Transverse colon (tissue), 4 donors: ENCODE data around the gene MEIS2.

Experiments
- POLR2AphosphoS5 ChIP-seq, 3 donors: sonication (generic); formaldehyde crosslinking; IDR thresholded peaks; one replicate each; pipeline ENCODE4 v1.6.1; 2016; ENCODE audit warnings: antibody characterized with exemption in 3 of 3
- TF ChIP-seq, protein P1 (sequence below), 5 experiments: fragments of 200-600 bp in 3 of 5; fragments of 450-650 bp in 2 of 5; sonication (generic) in 3 of 5; IDR thresholded peaks; 1 replicate in 2 of 5; 2 replicates in 3 of 5; pipeline ENCODE4 v1.5.1; 2016 to 2017; ENCODE audit warnings: antibody characterized with exemption in 5 of 5, inconsistent platforms in 3 of 5, mild to moderate bottlenecking in 2 of 5, moderate library complexity in 1 of 5

DNA sequence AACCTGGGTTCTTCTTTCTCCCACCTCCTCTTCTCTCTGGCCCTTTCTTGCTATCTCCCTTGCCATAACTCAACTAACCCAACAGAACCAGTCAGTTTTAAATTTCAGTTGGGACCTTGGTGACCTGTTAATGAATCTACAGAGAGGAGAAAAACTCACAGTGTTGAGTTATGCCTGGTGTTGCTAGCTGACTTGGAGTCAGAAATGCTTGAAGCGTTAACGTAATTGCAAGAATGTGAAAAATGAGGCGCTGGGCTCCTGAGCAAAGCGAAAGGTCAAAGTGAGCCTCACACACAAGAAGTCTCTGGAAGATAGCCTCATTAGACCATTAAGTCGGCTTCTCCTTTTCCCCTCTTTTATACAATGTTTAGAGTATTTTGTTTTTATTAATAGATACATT lies 18.4 kb downstream of the MEIS2 start:
- TF ChIP-seq, protein P1, sequence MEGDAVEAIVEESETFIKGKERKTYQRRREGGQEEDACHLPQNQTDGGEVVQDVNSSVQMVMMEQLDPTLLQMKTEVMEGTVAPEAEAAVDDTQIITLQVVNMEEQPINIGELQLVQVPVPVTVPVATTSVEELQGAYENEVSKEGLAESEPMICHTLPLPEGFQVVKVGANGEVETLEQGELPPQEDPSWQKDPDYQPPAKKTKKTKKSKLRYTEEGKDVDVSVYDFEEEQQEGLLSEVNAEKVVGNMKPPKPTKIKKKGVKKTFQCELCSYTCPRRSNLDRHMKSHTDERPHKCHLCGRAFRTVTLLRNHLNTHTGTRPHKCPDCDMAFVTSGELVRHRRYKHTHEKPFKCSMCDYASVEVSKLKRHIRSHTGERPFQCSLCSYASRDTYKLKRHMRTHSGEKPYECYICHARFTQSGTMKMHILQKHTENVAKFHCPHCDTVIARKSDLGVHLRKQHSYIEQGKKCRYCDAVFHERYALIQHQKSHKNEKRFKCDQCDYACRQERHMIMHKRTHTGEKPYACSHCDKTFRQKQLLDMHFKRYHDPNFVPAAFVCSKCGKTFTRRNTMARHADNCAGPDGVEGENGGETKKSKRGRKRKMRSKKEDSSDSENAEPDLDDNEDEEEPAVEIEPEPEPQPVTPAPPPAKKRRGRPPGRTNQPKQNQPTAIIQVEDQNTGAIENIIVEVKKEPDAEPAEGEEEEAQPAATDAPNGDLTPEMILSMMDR (IDR thresholded peaks at IDR 0.05): no peak
- TF ChIP-seq POLR2AphosphoS5 (IDR thresholded peaks at IDR 0.05): no peak
